ENCODE measurements around the gene LIMD2.

DNA sequence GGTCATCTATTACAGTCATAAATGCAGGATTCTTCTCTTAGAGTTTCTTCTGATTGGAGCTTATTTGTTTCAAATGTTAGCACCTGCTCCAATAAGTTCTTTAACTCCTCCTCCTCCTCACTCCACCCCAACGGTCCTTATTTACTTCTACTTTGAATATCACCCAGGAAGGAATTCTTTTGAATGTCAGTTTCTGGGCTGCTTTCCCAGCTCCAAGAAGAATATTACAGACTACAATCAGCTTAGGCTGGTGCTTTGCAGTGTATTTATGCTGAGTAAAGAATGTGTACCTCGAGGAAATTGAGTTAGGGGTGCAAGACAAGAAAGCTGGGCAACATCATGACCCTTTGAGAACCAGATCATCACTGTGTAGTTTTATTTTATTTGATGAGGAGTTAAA, 46.9 kb downstream of the LIMD2 start:
- TF ChIP-seq POLR2A (IDR thresholded peaks at IDR 0.05) = no peak
- TF ChIP-seq, protein P1, sequence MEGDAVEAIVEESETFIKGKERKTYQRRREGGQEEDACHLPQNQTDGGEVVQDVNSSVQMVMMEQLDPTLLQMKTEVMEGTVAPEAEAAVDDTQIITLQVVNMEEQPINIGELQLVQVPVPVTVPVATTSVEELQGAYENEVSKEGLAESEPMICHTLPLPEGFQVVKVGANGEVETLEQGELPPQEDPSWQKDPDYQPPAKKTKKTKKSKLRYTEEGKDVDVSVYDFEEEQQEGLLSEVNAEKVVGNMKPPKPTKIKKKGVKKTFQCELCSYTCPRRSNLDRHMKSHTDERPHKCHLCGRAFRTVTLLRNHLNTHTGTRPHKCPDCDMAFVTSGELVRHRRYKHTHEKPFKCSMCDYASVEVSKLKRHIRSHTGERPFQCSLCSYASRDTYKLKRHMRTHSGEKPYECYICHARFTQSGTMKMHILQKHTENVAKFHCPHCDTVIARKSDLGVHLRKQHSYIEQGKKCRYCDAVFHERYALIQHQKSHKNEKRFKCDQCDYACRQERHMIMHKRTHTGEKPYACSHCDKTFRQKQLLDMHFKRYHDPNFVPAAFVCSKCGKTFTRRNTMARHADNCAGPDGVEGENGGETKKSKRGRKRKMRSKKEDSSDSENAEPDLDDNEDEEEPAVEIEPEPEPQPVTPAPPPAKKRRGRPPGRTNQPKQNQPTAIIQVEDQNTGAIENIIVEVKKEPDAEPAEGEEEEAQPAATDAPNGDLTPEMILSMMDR (IDR thresholded peaks at IDR 0.05 in 4 of 5, conservative IDR thresholded peaks at IDR 0.05 in 1 of 5) = no peak
